SK-N-SH treated with all-trans-retinoic acid at 6 μM for 48 hours (cell line): Measurements from ENCODE around the gene ABCC4.

Experiments
- ATAC-seq: fragments of 200-7000 bp; cut with Tn5 transposase; 3 replicates; pipeline ENCODE4 v1.9.1; 2020; ENCODE audit warnings: mild to moderate bottlenecking, moderate library complexity
- ARNTL ChIP-seq: fragments of 450-650 bp; formaldehyde crosslinking; IDR thresholded peaks from 2 replicates; pipeline ENCODE4 v1.5.0; 2020; ENCODE audit warnings: low read depth, mild to moderate bottlenecking, moderate library complexity, borderline replicate concordance
- BACH2 ChIP-seq: fragments of 250-450 bp; sonication (Bioruptor Pico); IDR thresholded peaks from 2 replicates; pipeline ENCODE4 v1.9.0; 2021; ENCODE audit warnings: mild to moderate bottlenecking, borderline replicate concordance
- GLIS3 ChIP-seq: fragments of 250-450 bp; sonication (Bioruptor Pico); IDR thresholded peaks from 2 replicates; pipeline ENCODE4 v1.5.0; 2020; ENCODE audit warnings: mild to moderate bottlenecking, moderate library complexity
- ISL1 ChIP-seq: fragments of 250-450 bp; sonication (Bioruptor Pico); IDR thresholded peaks from 2 replicates; pipeline ENCODE4 v2.1.2; 2022; ENCODE audit warnings: mild to moderate bottlenecking, moderate library complexity
- OSR1 ChIP-seq: fragments of 250-450 bp; sonication (Bioruptor Pico); IDR thresholded peaks from 2 replicates; pipeline ENCODE4 v1.8.0; 2022; ENCODE audit warnings: moderate library complexity, mild to moderate bottlenecking, inconsistent platforms
- PPARA ChIP-seq: fragments of 250-450 bp; sonication (Bioruptor Pico); IDR thresholded peaks from 2 replicates; pipeline ENCODE4 v1.5.0; 2020; ENCODE audit warnings: mild to moderate bottlenecking, borderline replicate concordance
- RARB ChIP-seq: fragments of 250-450 bp; sonication (Bioruptor Pico); IDR thresholded peaks from 2 replicates; pipeline ENCODE4 v1.8.0; 2021; ENCODE audit warnings: mild to moderate bottlenecking, moderate library complexity
- SNAI2 ChIP-seq: fragments of 250-450 bp; sonication (Bioruptor Pico); IDR thresholded peaks from 2 replicates; pipeline ENCODE4 v1.5.0; 2020; ENCODE audit warnings: mild to moderate bottlenecking, moderate library complexity
- TCF4 ChIP-seq: fragments of 250-450 bp; sonication (Bioruptor Pico); IDR thresholded peaks from 2 replicates; pipeline ENCODE4 v1.8.0; 2021; ENCODE audit warnings: mild to moderate bottlenecking, moderate library complexity, borderline replicate concordance
- TOX ChIP-seq: fragments of 250-450 bp; sonication (Bioruptor Pico); IDR thresholded peaks from 2 replicates; pipeline ENCODE4 v1.8.0; 2021; ENCODE audit warnings: mild to moderate bottlenecking, moderate library complexity, borderline replicate concordance
- TSHZ2 ChIP-seq: fragments of 250-450 bp; sonication (Bioruptor Pico); IDR thresholded peaks from 2 replicates; pipeline ENCODE4 v1.5.0; 2020; ENCODE audit warnings: mild to moderate bottlenecking, moderate library complexity
- ZC3H10 ChIP-seq: fragments of 250-450 bp; sonication (Bioruptor Pico); IDR thresholded peaks from 2 replicates; pipeline ENCODE4 v1.5.1; 2021; ENCODE audit warnings: mild to moderate bottlenecking, moderate library complexity
- ZFP3 ChIP-seq: fragments of 250-450 bp; sonication (Bioruptor Pico); IDR thresholded peaks from 2 replicates; pipeline ENCODE4 v1.5.0; 2020; ENCODE audit warnings: mild to moderate bottlenecking, moderate library complexity
- ZFP30 ChIP-seq: fragments of 450-650 bp; formaldehyde crosslinking; IDR thresholded peaks from 2 replicates; pipeline ENCODE4 v1.5.0; 2022; ENCODE audit warnings: mild to moderate bottlenecking, moderate library complexity
- ZNF565 ChIP-seq: fragments of 450-650 bp; formaldehyde crosslinking; conservative IDR thresholded peaks from 2 replicates; pipeline ENCODE4 v1.5.0; 2020; ENCODE audit warnings: low read depth, mild to moderate bottlenecking, moderate library complexity
- ZNF70 ChIP-seq: fragments of 450-650 bp; formaldehyde crosslinking; IDR thresholded peaks from 2 replicates; pipeline ENCODE4 v1.5.0; 2020; ENCODE audit warnings: mild to moderate bottlenecking, moderate library complexity
- ZNF8 ChIP-seq: fragments of 450-650 bp; formaldehyde crosslinking; IDR thresholded peaks from 2 replicates; pipeline ENCODE4 v1.5.0; 2020; ENCODE audit warnings: mild to moderate bottlenecking, moderate library complexity
- TF ChIP-seq, protein P1 (sequence below): fragments of 250-450 bp; sonication (Bioruptor Pico); IDR thresholded peaks from 2 replicates; pipeline ENCODE4 v1.8.0; 2020; ENCODE audit warnings: mild to moderate bottlenecking, moderate library complexity, borderline replicate concordance
- TF ChIP-seq, protein P2 (sequence below): fragments of 250-450 bp; sonication (Bioruptor Pico); IDR thresholded peaks from 2 replicates; pipeline ENCODE4 v1.5.1; 2020; ENCODE audit warnings: low read depth, mild to moderate bottlenecking, moderate library complexity
- TF ChIP-seq, protein P3 (sequence below): fragments of 250-450 bp; sonication (Bioruptor Pico); IDR thresholded peaks from 2 replicates; pipeline ENCODE4 v1.8.0; 2021; ENCODE audit warnings: low read depth, mild to moderate bottlenecking, moderate library complexity, borderline replicate concordance
- TF ChIP-seq, protein P4 (sequence below): fragments of 250-450 bp; sonication (Bioruptor Pico); IDR thresholded peaks from 2 replicates; pipeline ENCODE4 v1.5.1; 2021; ENCODE audit warnings: mild to moderate bottlenecking, moderate library complexity

The ABCC4 gene

DNA sequence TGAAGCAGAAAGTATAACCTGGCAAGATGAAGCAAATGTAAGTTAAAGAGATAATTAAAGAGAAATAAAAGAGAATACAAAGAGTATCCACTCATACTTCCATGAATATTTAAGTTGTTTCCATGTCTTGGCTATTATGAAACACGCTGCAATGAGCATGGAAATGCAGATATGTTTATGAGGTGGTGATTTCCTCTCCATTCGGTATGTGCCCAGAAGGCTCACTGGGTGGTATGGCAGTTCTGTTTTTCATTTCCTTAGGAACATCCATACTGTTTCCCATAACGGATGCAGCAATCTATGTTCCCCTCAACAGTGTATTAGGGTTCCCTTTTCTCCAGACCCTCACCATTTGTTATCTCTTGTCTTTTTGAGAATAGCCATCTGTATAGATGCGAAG, 316.3 kb downstream of the ABCC4 start (continued):
- TF ChIP-seq TSHZ2 (CRISPR knock-in tag) (no peak), ZFP3 (CRISPR knock-in tag) (no peak), TOX (CRISPR knock-in tag) (no peak), PPARA (no peak), GLIS3 (CRISPR knock-in tag) (no peak), BACH2 (no peak)

DNA sequence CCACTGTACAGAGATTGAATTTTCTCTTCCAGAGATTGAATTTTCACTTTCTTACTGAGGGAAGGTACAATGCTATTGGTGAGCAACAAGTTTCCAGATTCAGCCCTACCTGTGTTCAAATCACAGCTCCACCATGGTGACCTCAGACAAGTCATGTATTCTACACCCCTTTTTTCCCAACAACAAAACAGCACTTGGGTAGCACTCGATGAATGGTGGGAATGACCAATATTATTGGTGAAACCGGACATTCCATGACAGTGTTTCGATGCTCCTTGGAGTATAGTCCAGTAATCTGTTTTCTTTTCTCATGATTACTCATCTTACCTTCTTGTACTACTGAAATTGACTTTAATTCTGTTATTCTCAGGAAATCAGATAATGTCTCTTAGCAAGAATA, 322.7 kb downstream of the ABCC4 start:
- no peak for ATAC-seq
- TF ChIP-seq ARNTL (CRISPR knock-in tag) = no peak
- TF ChIP-seq SNAI2 = no peak

GRCh38 chr13:94974015-94974951, 327.0 kb downstream of the ABCC4 start:
- TF ChIP-seq ISL1 (CRISPR knock-in tag) = no peak
- no peak for TF ChIP-seq TCF4
- TF ChIP-seq OSR1 (CRISPR knock-in tag) = no peak
- no peak for TF ChIP-seq ARNTL (CRISPR knock-in tag)
- TF ChIP-seq, protein P1, sequence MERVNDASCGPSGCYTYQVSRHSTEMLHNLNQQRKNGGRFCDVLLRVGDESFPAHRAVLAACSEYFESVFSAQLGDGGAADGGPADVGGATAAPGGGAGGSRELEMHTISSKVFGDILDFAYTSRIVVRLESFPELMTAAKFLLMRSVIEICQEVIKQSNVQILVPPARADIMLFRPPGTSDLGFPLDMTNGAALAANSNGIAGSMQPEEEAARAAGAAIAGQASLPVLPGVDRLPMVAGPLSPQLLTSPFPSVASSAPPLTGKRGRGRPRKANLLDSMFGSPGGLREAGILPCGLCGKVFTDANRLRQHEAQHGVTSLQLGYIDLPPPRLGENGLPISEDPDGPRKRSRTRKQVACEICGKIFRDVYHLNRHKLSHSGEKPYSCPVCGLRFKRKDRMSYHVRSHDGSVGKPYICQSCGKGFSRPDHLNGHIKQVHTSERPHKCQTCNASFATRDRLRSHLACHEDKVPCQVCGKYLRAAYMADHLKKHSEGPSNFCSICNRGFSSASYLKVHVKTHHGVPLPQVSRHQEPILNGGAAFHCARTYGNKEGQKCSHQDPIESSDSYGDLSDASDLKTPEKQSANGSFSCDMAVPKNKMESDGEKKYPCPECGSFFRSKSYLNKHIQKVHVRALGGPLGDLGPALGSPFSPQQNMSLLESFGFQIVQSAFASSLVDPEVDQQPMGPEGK = no peak
- no peak for TF ChIP-seq TSHZ2 (CRISPR knock-in tag)
- no peak for TF ChIP-seq BACH2
- no peak for TF ChIP-seq PPARA
- TF ChIP-seq, protein P2, sequence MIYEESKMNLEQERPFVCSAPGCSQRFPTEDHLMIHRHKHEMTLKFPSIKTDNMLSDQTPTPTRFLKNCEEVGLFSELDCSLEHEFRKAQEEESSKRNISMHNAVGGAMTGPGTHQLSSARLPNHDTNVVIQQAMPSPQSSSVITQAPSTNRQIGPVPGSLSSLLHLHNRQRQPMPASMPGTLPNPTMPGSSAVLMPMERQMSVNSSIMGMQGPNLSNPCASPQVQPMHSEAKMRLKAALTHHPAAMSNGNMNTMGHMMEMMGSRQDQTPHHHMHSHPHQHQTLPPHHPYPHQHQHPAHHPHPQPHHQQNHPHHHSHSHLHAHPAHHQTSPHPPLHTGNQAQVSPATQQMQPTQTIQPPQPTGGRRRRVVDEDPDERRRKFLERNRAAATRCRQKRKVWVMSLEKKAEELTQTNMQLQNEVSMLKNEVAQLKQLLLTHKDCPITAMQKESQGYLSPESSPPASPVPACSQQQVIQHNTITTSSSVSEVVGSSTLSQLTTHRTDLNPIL = no peak
- TF ChIP-seq SNAI2 = no peak
- TF ChIP-seq, protein P3, sequence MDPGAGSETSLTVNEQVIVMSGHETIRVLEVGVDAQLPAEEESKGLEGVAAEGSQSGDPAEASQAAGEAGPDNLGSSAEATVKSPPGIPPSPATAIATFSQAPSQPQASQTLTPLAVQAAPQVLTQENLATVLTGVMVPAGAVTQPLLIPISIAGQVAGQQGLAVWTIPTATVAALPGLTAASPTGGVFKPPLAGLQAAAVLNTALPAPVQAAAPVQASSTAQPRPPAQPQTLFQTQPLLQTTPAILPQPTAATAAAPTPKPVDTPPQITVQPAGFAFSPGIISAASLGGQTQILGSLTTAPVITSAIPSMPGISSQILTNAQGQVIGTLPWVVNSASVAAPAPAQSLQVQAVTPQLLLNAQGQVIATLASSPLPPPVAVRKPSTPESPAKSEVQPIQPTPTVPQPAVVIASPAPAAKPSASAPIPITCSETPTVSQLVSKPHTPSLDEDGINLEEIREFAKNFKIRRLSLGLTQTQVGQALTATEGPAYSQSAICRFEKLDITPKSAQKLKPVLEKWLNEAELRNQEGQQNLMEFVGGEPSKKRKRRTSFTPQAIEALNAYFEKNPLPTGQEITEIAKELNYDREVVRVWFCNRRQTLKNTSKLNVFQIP = no peak
- TF ChIP-seq ZNF70 (CRISPR knock-in tag) = no peak
- TF ChIP-seq ZFP30 = no peak
- TF ChIP-seq, protein P4, sequence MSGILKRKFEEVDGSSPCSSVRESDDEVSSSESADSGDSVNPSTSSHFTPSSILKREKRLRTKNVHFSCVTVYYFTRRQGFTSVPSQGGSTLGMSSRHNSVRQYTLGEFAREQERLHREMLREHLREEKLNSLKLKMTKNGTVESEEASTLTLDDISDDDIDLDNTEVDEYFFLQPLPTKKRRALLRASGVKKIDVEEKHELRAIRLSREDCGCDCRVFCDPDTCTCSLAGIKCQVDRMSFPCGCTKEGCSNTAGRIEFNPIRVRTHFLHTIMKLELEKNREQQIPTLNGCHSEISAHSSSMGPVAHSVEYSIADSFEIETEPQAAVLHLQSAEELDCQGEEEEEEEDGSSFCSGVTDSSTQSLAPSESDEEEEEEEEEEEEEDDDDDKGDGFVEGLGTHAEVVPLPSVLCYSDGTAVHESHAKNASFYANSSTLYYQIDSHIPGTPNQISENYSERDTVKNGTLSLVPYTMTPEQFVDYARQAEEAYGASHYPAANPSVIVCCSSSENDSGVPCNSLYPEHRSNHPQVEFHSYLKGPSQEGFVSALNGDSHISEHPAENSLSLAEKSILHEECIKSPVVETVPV (CRISPR knock-in tag) = no peak
- TF ChIP-seq ZC3H10 (CRISPR knock-in tag) = no peak
- no peak for TF ChIP-seq RARB
- TF ChIP-seq ZNF8 (CRISPR knock-in tag) = no peak
- no peak for TF ChIP-seq ZNF565 (CRISPR knock-in tag)
- ATAC-seq = no peak
